HepG2 (cell line): Measurements from ENCODE around the gene DGAT2L6. TPM values are rescaled to one million over a fixed set of nuclear protein-coding genes. Genes with fewer than 3 reads are reported as not detected.

Experiments used
- ARHGAP35 ChIP-seq: sonication (generic); formaldehyde crosslinking; IDR thresholded peaks from 2 replicates; pipeline ENCODE4 v1.9.0; 2022; ENCODE audit warnings: mild to moderate bottlenecking, inconsistent platforms, moderate library complexity, missing genetic modification reagents, borderline replicate concordance
- CEBPG ChIP-seq: IDR thresholded peaks from 2 replicates; pipeline ENCODE4 v1.6.1; 2016
- ELF4 ChIP-seq: sonication (generic); formaldehyde crosslinking; IDR thresholded peaks from 2 replicates; pipeline ENCODE4 v1.5.0; 2020; ENCODE audit warnings: missing genetic modification reagents, mild to moderate bottlenecking, moderate library complexity, borderline replicate concordance
- GZF1 ChIP-seq: sonication (generic); formaldehyde crosslinking; IDR thresholded peaks from 2 replicates; pipeline ENCODE4 v1.5.1; 2020; ENCODE audit warnings: mild to moderate bottlenecking, missing genetic modification reagents
- HDAC1 ChIP-seq: sonication (generic); formaldehyde crosslinking; IDR thresholded peaks from 2 replicates; pipeline ENCODE4 v1.5.1; 2020; ENCODE audit warnings: mild to moderate bottlenecking, missing genetic modification reagents
- HHEX ChIP-seq: IDR thresholded peaks from 2 replicates; pipeline ENCODE4 v1.6.1; 2016; ENCODE audit warnings: control low read depth
- HMGA1 ChIP-seq: sonication (generic); formaldehyde crosslinking; conservative IDR thresholded peaks from 2 replicates; pipeline ENCODE4 v1.4.0; 2020; ENCODE audit warnings: missing genetic modification reagents
- IRF9 ChIP-seq: sonication (generic); formaldehyde crosslinking; IDR thresholded peaks from 2 replicates; pipeline ENCODE4 v1.8.0; 2022; ENCODE audit warnings: missing genetic modification reagents, mild to moderate bottlenecking, borderline replicate concordance
- KAT2B ChIP-seq: fragments of 150-350 bp; IDR thresholded peaks from 2 replicates; pipeline ENCODE4 v1.6.1; 2014; ENCODE audit warnings: low read depth, low read length, borderline replicate concordance
- NFKB2 ChIP-seq: sonication (generic); formaldehyde crosslinking; IDR thresholded peaks from 2 replicates; pipeline ENCODE4 v1.4.0; 2020; ENCODE audit warnings: missing genetic modification reagents, borderline replicate concordance
- NR2F1 ChIP-seq, 2 experiments: fragments of 450-650 bp in 1 of 2; formaldehyde crosslinking in 1 of 2; IDR thresholded peaks; 2 replicates each; pipeline versions ENCODE4 v1.5.0 to v1.6.1; 2016 to 2020; ENCODE audit warnings: mild to moderate bottlenecking in 1 of 2, missing compliant biosample characterization in 1 of 2, missing genetic modification reagents in 1 of 2, moderate library complexity in 1 of 2
- PAWR ChIP-seq: sonication (generic); formaldehyde crosslinking; IDR thresholded peaks from 2 replicates; pipeline ENCODE4 v1.4.0; 2020; ENCODE audit warnings: missing genetic modification reagents, mild to moderate bottlenecking, borderline replicate concordance
- PITX1 ChIP-seq: sonication (generic); formaldehyde crosslinking; IDR thresholded peaks from 2 replicates; pipeline ENCODE4 v1.5.1; 2020; ENCODE audit warnings: mild to moderate bottlenecking, missing genetic modification reagents
- SPEN ChIP-seq: sonication (generic); formaldehyde crosslinking; IDR thresholded peaks from 2 replicates; pipeline ENCODE4 v1.5.1; 2020; ENCODE audit warnings: low read depth, mild to moderate bottlenecking, missing genetic modification reagents
- USF2 ChIP-seq, 2 experiments: sonication (generic) in 1 of 2; formaldehyde crosslinking in 1 of 2; IDR thresholded peaks; 2 replicates each; pipeline versions ENCODE4 v1.5.1 to v1.6.1; 2011 to 2020; ENCODE audit warnings: borderline replicate concordance in 1 of 2, low read depth in 1 of 2, low read length in 1 of 2, mild to moderate bottlenecking in 1 of 2, missing genetic modification reagents in 1 of 2, moderate library complexity in 1 of 2
- ZBTB2 ChIP-seq: sonication (generic); formaldehyde crosslinking; IDR thresholded peaks from 2 replicates; pipeline ENCODE4 v1.8.0; 2022; ENCODE audit warnings: low read depth, missing genetic modification reagents
- ZBTB46 ChIP-seq: sonication (generic); formaldehyde crosslinking; IDR thresholded peaks from 2 replicates; pipeline ENCODE4 v1.4.0; 2020; ENCODE audit warnings: mild to moderate bottlenecking, missing genetic modification reagents, borderline replicate concordance
- ZFP36L1 ChIP-seq: sonication (generic); formaldehyde crosslinking; IDR thresholded peaks from 2 replicates; pipeline ENCODE4 v1.8.0; 2022; ENCODE audit warnings: mild to moderate bottlenecking, missing genetic modification reagents, moderate library complexity
- ZMYM4 ChIP-seq: sonication (generic); formaldehyde crosslinking; IDR thresholded peaks from 2 replicates; pipeline ENCODE4 v1.8.1; 2023; ENCODE audit warnings: mild to moderate bottlenecking, missing genetic modification reagents
- ZNF282 ChIP-seq: fragments of 450-650 bp; IDR thresholded peaks from 2 replicates; pipeline ENCODE4 v1.6.1; 2018; ENCODE audit not compliant: partially characterized antibody
- ZNF598 ChIP-seq: sonication (generic); formaldehyde crosslinking; IDR thresholded peaks from 2 replicates; pipeline ENCODE4 v1.5.1; 2020; ENCODE audit warnings: mild to moderate bottlenecking, missing genetic modification reagents, borderline replicate concordance
- ZNF713 ChIP-seq: sonication (generic); formaldehyde crosslinking; IDR thresholded peaks from 2 replicates; pipeline ENCODE4 v1.4.0; 2020; ENCODE audit warnings: mild to moderate bottlenecking, missing genetic modification reagents
- ZNF883 ChIP-seq: sonication (generic); formaldehyde crosslinking; IDR thresholded peaks from 2 replicates; pipeline ENCODE4 v1.5.1; 2020; ENCODE audit warnings: mild to moderate bottlenecking, missing genetic modification reagents; ENCODE audit errors: not compliant biosample characterization
- ZNF891 ChIP-seq: sonication (generic); formaldehyde crosslinking; IDR thresholded peaks from 2 replicates; pipeline ENCODE4 v1.5.0; 2020; ENCODE audit warnings: mild to moderate bottlenecking, missing genetic modification reagents
- polyA plus RNA-seq, 8 experiments: library from polyadenylated mRNA; depleted of rRNA in 3 of 8; stranded (reverse) in 7 of 8; unstranded in 1 of 8; fragments of >200 nt; fragmentation: Illumina TruSeq in 4 of 8; extraction: Trizol in 4 of 8; gene quantifications; 2 replicates each; pipeline versions ENCODE4 v1.2.1 to v1.2.3, GENCODE V29; 2011 to 2016; ENCODE audit warnings: low read depth in 4 of 8, missing spikeins in 1 of 8, mixed read lengths in 1 of 8; ENCODE audit not compliant: insufficient read depth in 1 of 8
- total RNA-seq, 5 experiments: library from RNA; depleted of rRNA; stranded (reverse); fragments of >200 nt; fragmentation: Illumina TruSeq; extraction: Trizol; gene quantifications; 2 replicates each; pipeline ENCODE4 v1.2.3, GENCODE V29; 2016; ENCODE audit warnings: low read depth in 1 of 5

Gene DGAT2L6
- total and polyA plus RNA-seq, 2 of the 13 experiments (the other 11 are each of a cell fraction or from before 2014, with no cell fraction given) = not detected

- TF ChIP-seq IRF9 (CRISPR knock-in tag) (no peak), ZBTB46 (no peak), CEBPG (CRISPR knock-in tag) (no peak), PITX1 (CRISPR knock-in tag) (no peak), ZMYM4 (CRISPR knock-in tag) (no peak; the same call in 1 of the 2 replicates), HHEX (CRISPR knock-in tag) (no peak), ZFP36L1 (CRISPR knock-in tag) (no peak), NR2F1 (CRISPR knock-in tag; IDR thresholded peaks at IDR 0.05) (no peak), HMGA1 (CRISPR knock-in tag) (no peak), HDAC1 (CRISPR knock-in tag) (peak; percentile 55), ZBTB2 (CRISPR knock-in tag) (no peak), ARHGAP35 (CRISPR knock-in tag) (no peak), KAT2B (no peak), NFKB2 (no peak), USF2 (IDR thresholded peaks at IDR 0.05; ENCODE audit: low read depth, low read length) (no peak), USF2 (CRISPR knock-in tag; IDR thresholded peaks at IDR 0.05; ENCODE audit: borderline replicate concordance) (no peak), ZNF883 (CRISPR knock-in tag) (no peak), PAWR (CRISPR knock-in tag) (no peak), ZNF891 (CRISPR knock-in tag) (no peak), ZNF282 (no peak), ZNF713 (no peak), SPEN (CRISPR knock-in tag) (no peak), ZNF598 (CRISPR knock-in tag) (no peak), ELF4 (CRISPR knock-in tag) (peak; percentile 87; the same call in 1 of the 2 replicates), GZF1 (CRISPR knock-in tag) (no peak)
Measured at GRCh38 chrX:70133303-70134115, 43.8 kb upstream of the DGAT2L6 start, which contains the start of gene IGBP1 (continued).
